OCI-LY7 (cell line): Measurements from ENCODE around the gene RPL36. TPM values are rescaled to one million over a fixed set of nuclear protein-coding genes. Genes with fewer than 3 reads are reported as not detected.

Experiments
- BruUV-seq: library from RNA; stranded (reverse); fragments of 400-500 nt; replicated peaks from 2 replicates; lab custom pipeline; 2021; lab: Mats Ljungman, UMichigan
- CTCF ChIA-PET: fragments of 300-600 bp; sonication (Branson Sonifier 250); formaldehyde crosslinking; loops from one replicate; lab custom pipeline; 2022; ENCODE audit warnings: antibody characterized with exemption; ENCODE audit not compliant: unreplicated experiment; lab: Charles Lee
- POLR2A ChIA-PET: fragments of 300-600 bp; sonication (Branson Sonifier 250); formaldehyde crosslinking; loops from one replicate; lab custom pipeline; 2022; ENCODE audit warnings: antibody characterized with exemption; lab: Charles Lee
- DNase-seq: peaks from one replicate; pipeline ENCODE4 v3.0.0-alpha.2; 2015; ENCODE audit warnings: low spot score
- H2AFZ ChIP-seq: fragments of 200-600 bp; sonication (generic), shearing (Covaris generic); 2 replicates; pipeline ENCODE4 v1.6.1; 2014; ENCODE audit warnings: mild to moderate bottlenecking, antibody characterized with exemption, low read length, moderate library complexity
- H3K27ac ChIP-seq: fragments of 200-600 bp; sonication (generic); 2 replicates; pipeline ENCODE4 v1.5.1; 2014; ENCODE audit warnings: mixed run types, low read depth, mild to moderate bottlenecking, moderate library complexity, low read length, inconsistent platforms; ENCODE audit not compliant: poor library complexity, severe bottlenecking
- H3K36me3 ChIP-seq: fragments of 200-600 bp; sonication (generic); 2 replicates; pipeline ENCODE4 v1.6.1; 2014; ENCODE audit warnings: mild to moderate bottlenecking, antibody characterized with exemption, low read length, moderate library complexity, mixed read lengths; ENCODE audit not compliant: insufficient read depth
- H3K4me1 ChIP-seq: fragments of 200-600 bp; sonication (generic); 2 replicates; pipeline ENCODE4 v1.5.1; 2014; ENCODE audit warnings: mild to moderate bottlenecking, low read length; ENCODE audit not compliant: insufficient read depth, poor library complexity, severe bottlenecking
- H3K4me2 ChIP-seq: fragments of 200-600 bp; sonication (generic); 2 replicates; pipeline ENCODE4 v1.6.1; 2014; ENCODE audit warnings: mild to moderate bottlenecking, low read length
- H3K4me3 ChIP-seq: fragments of 200-600 bp; sonication (generic); 2 replicates; pipeline ENCODE4 v1.5.1; 2014; ENCODE audit warnings: mild to moderate bottlenecking, low read depth, low read length; ENCODE audit not compliant: poor library complexity, severe bottlenecking
- H3K79me2 ChIP-seq: fragments of 200-600 bp; sonication (generic); 2 replicates; pipeline ENCODE4 v1.6.1; 2016; ENCODE audit warnings: low read depth, mild to moderate bottlenecking, low read length, moderate library complexity, mixed read lengths; ENCODE audit not compliant: insufficient read depth
- H3K9me2 ChIP-seq: fragments of 200-600 bp; sonication (generic); 2 replicates; pipeline ENCODE4 v1.6.1; 2016; ENCODE audit warnings: mild to moderate bottlenecking, low read length, mixed read lengths; ENCODE audit not compliant: insufficient read depth
- H3K9me3 ChIP-seq: fragments of 200-600 bp; sonication (generic); 2 replicates; pipeline ENCODE4 v1.6.1; 2014; ENCODE audit warnings: mild to moderate bottlenecking, mixed run types, low read length, mixed read lengths
- H4K20me1 ChIP-seq: fragments of 200-600 bp; sonication (generic); 2 replicates; pipeline ENCODE4 v1.6.1; 2014; ENCODE audit warnings: mild to moderate bottlenecking, antibody characterized with exemption, low read length, moderate library complexity, mixed read lengths; ENCODE audit not compliant: insufficient read depth
- EZH2phosphoT487 ChIP-seq: fragments of 200-600 bp; sonication (generic); IDR thresholded peaks from 2 replicates; pipeline ENCODE4 v1.6.1; 2018; ENCODE audit warnings: low read depth, borderline replicate concordance, mild to moderate bottlenecking, mixed run types, antibody characterized with exemption, low read length, moderate library complexity, mixed read lengths
- intact Hi-C: fragments of 100-400 bp; cut with micrococcal nuclease; formaldehyde crosslinking; loops from one replicate; pipeline ENCODE4 v1.10.0; 2022; ENCODE audit not compliant: unreplicated experiment
- total RNA-seq, 2 experiments: library from RNA; depleted of rRNA in 1 of 2; stranded (reverse); fragments of >200 nt in 1 of 2; shearing (Covaris generic) in 1 of 2; gene quantifications; 2 replicates each; pipeline ENCODE4 v1.2.3, GENCODE V29; 2014 to 2022
- TF ChIP-seq, protein P1 (sequence below): fragments of 200-600 bp; sonication (generic); conservative IDR thresholded peaks from 2 replicates; pipeline ENCODE4 v1.5.1; 2014; ENCODE audit warnings: mild to moderate bottlenecking, antibody characterized with exemption, low read length, moderate library complexity, mixed read lengths

Gene RPL36
- total RNA-seq, 2 experiments from 2014 or later = 1,257 to 1,936 TPM

DNA sequence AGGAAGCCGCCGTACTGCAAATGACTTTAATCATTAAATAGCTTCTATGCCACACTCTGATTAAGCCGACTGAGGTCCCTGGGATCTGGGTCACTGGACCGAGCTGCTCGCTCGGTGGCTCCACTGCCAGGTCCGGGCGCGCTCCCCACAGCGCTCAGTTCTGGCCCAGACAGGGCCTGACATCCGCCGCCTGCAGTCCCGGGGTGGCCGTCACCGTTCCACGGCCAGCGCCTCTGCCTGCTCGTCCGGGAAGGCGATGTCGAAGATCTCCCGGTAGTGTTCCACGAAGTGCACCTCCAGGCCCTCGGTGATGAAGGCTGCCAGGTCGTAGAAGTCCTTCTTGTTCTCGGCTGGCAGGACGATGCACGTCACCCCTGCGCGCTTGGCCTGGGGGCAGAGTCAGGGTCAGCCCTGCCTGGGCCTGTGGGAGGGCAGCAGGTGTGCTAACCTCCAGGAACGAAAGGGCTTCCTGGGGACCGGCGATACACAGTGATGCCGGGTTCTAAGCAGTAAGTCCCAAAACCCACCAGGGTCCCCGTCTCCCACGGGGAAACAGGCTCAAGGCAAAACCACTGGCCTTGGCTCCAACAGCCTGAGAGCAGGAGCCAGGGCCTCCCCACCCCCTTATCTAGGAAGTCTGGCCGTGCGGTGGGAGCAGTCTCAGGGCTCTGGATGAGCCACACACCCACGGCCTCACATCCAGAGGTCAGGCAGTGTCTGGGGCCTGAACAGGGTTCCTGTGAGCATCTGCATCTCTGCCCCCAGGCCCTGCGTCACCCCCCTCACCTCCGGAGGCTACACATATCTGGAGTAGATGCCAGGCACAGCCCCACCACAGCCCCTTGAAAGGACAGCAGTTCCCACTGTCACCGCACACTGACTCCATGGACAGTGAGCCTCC lies 2.0 kb downstream of the RPL36 start:
- H3K36me3 ChIP-seq = peaks cover 69% of the 10 kb centered on the region

DNA sequence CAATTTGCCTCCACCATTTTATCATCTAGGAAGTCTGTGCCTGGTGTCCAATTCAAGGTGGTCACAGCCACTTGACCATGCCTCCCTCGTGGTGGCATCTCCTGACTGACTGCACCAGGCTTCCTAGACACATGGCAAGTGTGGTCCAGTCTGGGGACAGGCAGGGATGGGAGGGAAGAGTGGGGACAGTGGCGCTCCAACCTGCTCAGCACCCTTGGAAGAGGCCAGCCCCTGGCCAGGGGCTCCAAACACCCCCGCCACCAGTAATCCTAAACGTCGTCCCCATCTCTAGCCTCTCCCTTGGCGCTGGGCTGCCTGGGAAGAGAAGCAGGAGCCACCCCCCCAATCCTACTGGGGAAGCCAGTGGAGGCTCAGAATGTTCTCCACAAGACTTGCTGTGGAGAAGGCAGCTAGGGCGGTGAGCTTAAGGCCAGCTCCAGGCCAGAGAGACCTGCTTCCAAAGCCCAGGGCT lies 2.7 kb downstream of the RPL36 start:
- no peaks in the 10 kb centered on the region for H3K9me2 ChIP-seq
- TF ChIP-seq, protein P1, sequence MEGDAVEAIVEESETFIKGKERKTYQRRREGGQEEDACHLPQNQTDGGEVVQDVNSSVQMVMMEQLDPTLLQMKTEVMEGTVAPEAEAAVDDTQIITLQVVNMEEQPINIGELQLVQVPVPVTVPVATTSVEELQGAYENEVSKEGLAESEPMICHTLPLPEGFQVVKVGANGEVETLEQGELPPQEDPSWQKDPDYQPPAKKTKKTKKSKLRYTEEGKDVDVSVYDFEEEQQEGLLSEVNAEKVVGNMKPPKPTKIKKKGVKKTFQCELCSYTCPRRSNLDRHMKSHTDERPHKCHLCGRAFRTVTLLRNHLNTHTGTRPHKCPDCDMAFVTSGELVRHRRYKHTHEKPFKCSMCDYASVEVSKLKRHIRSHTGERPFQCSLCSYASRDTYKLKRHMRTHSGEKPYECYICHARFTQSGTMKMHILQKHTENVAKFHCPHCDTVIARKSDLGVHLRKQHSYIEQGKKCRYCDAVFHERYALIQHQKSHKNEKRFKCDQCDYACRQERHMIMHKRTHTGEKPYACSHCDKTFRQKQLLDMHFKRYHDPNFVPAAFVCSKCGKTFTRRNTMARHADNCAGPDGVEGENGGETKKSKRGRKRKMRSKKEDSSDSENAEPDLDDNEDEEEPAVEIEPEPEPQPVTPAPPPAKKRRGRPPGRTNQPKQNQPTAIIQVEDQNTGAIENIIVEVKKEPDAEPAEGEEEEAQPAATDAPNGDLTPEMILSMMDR = no peak
- TF ChIP-seq EZH2phosphoT487 = no peak
- 0 out of 2 replicates have a peak, but pooled peaks cover 6% of the 10 kb centered on the region for H4K20me1 ChIP-seq
- peak overlapping the region; percentile 88 for H3K4me3 ChIP-seq
- H3K79me2 ChIP-seq = peaks cover 37% of the 10 kb centered on the region
- no TSS peak for BruUV-seq
- DNase-seq = no peak
- H3K27ac ChIP-seq = peak overlapping the region; percentile 73
- intact Hi-C loops = no loop called here
- ChIA-PET CTCF (no interaction called here), POLR2A (no interaction called here)
- H3K9me3 ChIP-seq = no peaks in the 10 kb centered on the region
- no peak overlapping the region for H2AFZ ChIP-seq
- H3K4me2 ChIP-seq = peak overlapping the region; percentile 83
- H3K4me1 ChIP-seq = peaks cover 7% of the 10 kb centered on the region
- H3K36me3 ChIP-seq = peaks cover 75% of the 10 kb centered on the region

More for the DNA sequence above, 2.0 kb downstream of the RPL36 start:
- H4K20me1 ChIP-seq = 0 out of 2 replicates have a peak, but pooled peaks cover 6% of the 10 kb centered on the region
- peak overlapping the region; percentile 88 for H3K4me3 ChIP-seq
- no peaks in the 10 kb centered on the region for H3K9me2 ChIP-seq
- DNase-seq = peak; percentile 51
- H2AFZ ChIP-seq = no peak overlapping the region
- peak overlapping the region; percentile 73 for H3K27ac ChIP-seq
- CTCF ChIA-PET = no interaction called here
- TF ChIP-seq, protein P1 = no peak
- no peak for TF ChIP-seq EZH2phosphoT487
- POLR2A ChIA-PET = interaction anchor here (0.6 kb wide), 1 partner anchor 100 kb away, joined by 3 read pairs; no protein-coding TSS in a partner anchor
- H3K79me2 ChIP-seq = peaks cover 37% of the 10 kb centered on the region
- no TSS peak for BruUV-seq
- peaks cover 10% of the 10 kb centered on the region for H3K4me1 ChIP-seq
- intact Hi-C loops = loop anchor here (1.0 to 2.0 kb wide), 3 partner anchors 28 to 99 kb away; partner anchors contain the start of genes CATSPERD, DUS3L, LONP1 and SAFB
- peak overlapping the region; percentile 83 for H3K4me2 ChIP-seq
- no peaks in the 10 kb centered on the region for H3K9me3 ChIP-seq
